HG03280 (cell line): ENCODE measurements around the gene SLC17A5.
"Not testable (repeated sequence)": the region's sequence is repeated elsewhere in the genome, so short reads cannot be mapped to it uniquely, and the experiment has no call there.

Experiments used
- ATAC-seq: cut with Tn5 transposase; IDR thresholded peaks from one replicate; pipeline ENCODE4 v1.9.1; 2021; ENCODE audit warnings: mild to moderate bottlenecking, moderate library complexity; ENCODE audit not compliant: unreplicated experiment

The SLC17A5 gene

GRCh38 chr6:73653571-73654424 is at the start of gene SLC17A5:
SLC17A5 (minus strand) TSS chr6:73653992; CDS start chr6:73653886, 106 bp downstream.
- ATAC-seq, result peak; percentile 92

- no peak for ATAC-seq
Measured at GRCh38 chr6:73703466-73703865, 49.7 kb upstream of the SLC17A5 start.

GRCh38 chr6:73702444-73702843 is 48.7 kb upstream of the SLC17A5 start:
- ATAC-seq, result no peak

- ATAC-seq, result no peak
Measured at GRCh38 chr6:73699676-73700459, 46.1 kb upstream of the SLC17A5 start.

- no peak for ATAC-seq
Measured at GRCh38 chr6:73696966-73697655, 43.3 kb upstream of the SLC17A5 start.

- peak; percentile 62 for ATAC-seq
Measured at GRCh38 chr6:73695619-73696421, 42.0 kb upstream of the SLC17A5 start, which contains the start of gene CD109. CD109 (plus strand) TSS chr6:73696203; CDS start chr6:73696216, 13 bp downstream.

- ATAC-seq, result no peak
Measured at GRCh38 chr6:73694711-73695411, 41.1 kb upstream of the SLC17A5 start.

GRCh38 chr6:73691512-73691911 is 37.7 kb upstream of the SLC17A5 start:
- ATAC-seq, result no peak

- no peak for ATAC-seq
Measured at GRCh38 chr6:73690056-73690455, 36.3 kb upstream of the SLC17A5 start.

GRCh38 chr6:73688351-73688750 is 34.6 kb upstream of the SLC17A5 start:
- no peak for ATAC-seq

- ATAC-seq, result not testable (repeated sequence)
Measured at GRCh38 chr6:73683574-73683973, 29.8 kb upstream of the SLC17A5 start.

- no peak for ATAC-seq
Measured at GRCh38 chr6:73680289-73680918, 26.6 kb upstream of the SLC17A5 start.

- not testable (repeated sequence) for ATAC-seq
Measured at GRCh38 chr6:73679846-73680245, 26.1 kb upstream of the SLC17A5 start.

GRCh38 chr6:73679009-73679408 is 25.2 kb upstream of the SLC17A5 start:
- ATAC-seq, result no peak

- ATAC-seq, result peak; percentile 96
Measured at GRCh38 chr6:73675466-73676098, 21.8 kb upstream of the SLC17A5 start.

GRCh38 chr6:73671911-73672685 is 18.3 kb upstream of the SLC17A5 start:
- ATAC-seq, result no peak

GRCh38 chr6:73669005-73669404 is 15.2 kb upstream of the SLC17A5 start:
- ATAC-seq, result no peak

GRCh38 chr6:73667798-73668197 is 14.0 kb upstream of the SLC17A5 start:
- no peak for ATAC-seq
